Type B pancreatic cell (in vitro differentiated cells): ENCODE measurements around the gene CPN2. TPM values are rescaled to one million over a fixed set of nuclear protein-coding genes. Genes with fewer than 3 reads are reported as not detected.
A peak's percentile ranks its signal among the peaks of the same experiment; 100 is the strongest.

Experiments used
- DNase-seq: peaks from one replicate; pipeline ENCODE4 v3.0.0; 2021; ENCODE audit warnings: mixed read lengths; ENCODE audit not compliant: unreplicated experiment; ENCODE audit errors: extremely low spot score
- H3K27ac Mint-ChIP-seq: 2 replicates; pipeline ENCODE4 v1.8.0; 2021; ENCODE audit warnings: mild to moderate bottlenecking, mixed read lengths
- H3K27me3 Mint-ChIP-seq: 2 replicates; pipeline ENCODE4 v1.8.0; 2021; ENCODE audit warnings: mixed read lengths
- H3K36me3 Mint-ChIP-seq: 2 replicates; pipeline ENCODE4 v1.8.0; 2021; ENCODE audit warnings: mixed read lengths
- H3K4me1 Mint-ChIP-seq: one replicate; pipeline ENCODE4 v1.8.0; 2021; ENCODE audit warnings: mixed read lengths; ENCODE audit not compliant: unreplicated experiment
- H3K4me3 Mint-ChIP-seq: 2 replicates; pipeline ENCODE4 v1.8.0; 2021; ENCODE audit warnings: mild to moderate bottlenecking, mixed read lengths
- H3K9me3 Mint-ChIP-seq: 2 replicates; pipeline ENCODE4 v1.8.0; 2021; ENCODE audit warnings: mixed read lengths
- CTCF ChIP-seq: fragments of 200-600 bp; sonication (generic); conservative IDR thresholded peaks from 2 replicates; pipeline ENCODE4 v1.5.0; 2021; ENCODE audit warnings: antibody characterized with exemption, mild to moderate bottlenecking
- total RNA-seq: library from RNA; stranded (reverse); gene quantifications from 2 replicates; pipeline ENCODE4 v1.2.1, GENCODE V29; 2021; ENCODE audit warnings: low replicate concordance

CPN2 gene
- total RNA-seq, 1 donor from 2014 or later: not detected

- H3K27me3 Mint-ChIP-seq: peaks cover 8% of the 10 kb centered on the region
- H3K4me3 Mint-ChIP-seq: no peak overlapping the region
- no peak overlapping the region for H3K27ac Mint-ChIP-seq
- TF ChIP-seq CTCF: no peak
- no peaks in the 10 kb centered on the region for H3K9me3 Mint-ChIP-seq
- peaks cover 18% of the 10 kb centered on the region for H3K4me1 Mint-ChIP-seq
- no peaks in the 10 kb centered on the region for H3K36me3 Mint-ChIP-seq
- DNase-seq: no peak
Observed at GRCh38 chr3:194325424-194326153, 25.5 kb downstream of the CPN2 start.

GRCh38 chr3:194324823-194325327 lies 26.3 kb downstream of the CPN2 start:
- TF ChIP-seq CTCF: no peak
- no peaks in the 10 kb centered on the region for H3K9me3 Mint-ChIP-seq
- peaks cover 7% of the 10 kb centered on the region for H3K27me3 Mint-ChIP-seq
- H3K4me3 Mint-ChIP-seq: no peak overlapping the region
- DNase-seq: no peak
- H3K27ac Mint-ChIP-seq: no peak overlapping the region
- peaks cover 12% of the 10 kb centered on the region for H3K4me1 Mint-ChIP-seq
- no peaks in the 10 kb centered on the region for H3K36me3 Mint-ChIP-seq

DNA sequence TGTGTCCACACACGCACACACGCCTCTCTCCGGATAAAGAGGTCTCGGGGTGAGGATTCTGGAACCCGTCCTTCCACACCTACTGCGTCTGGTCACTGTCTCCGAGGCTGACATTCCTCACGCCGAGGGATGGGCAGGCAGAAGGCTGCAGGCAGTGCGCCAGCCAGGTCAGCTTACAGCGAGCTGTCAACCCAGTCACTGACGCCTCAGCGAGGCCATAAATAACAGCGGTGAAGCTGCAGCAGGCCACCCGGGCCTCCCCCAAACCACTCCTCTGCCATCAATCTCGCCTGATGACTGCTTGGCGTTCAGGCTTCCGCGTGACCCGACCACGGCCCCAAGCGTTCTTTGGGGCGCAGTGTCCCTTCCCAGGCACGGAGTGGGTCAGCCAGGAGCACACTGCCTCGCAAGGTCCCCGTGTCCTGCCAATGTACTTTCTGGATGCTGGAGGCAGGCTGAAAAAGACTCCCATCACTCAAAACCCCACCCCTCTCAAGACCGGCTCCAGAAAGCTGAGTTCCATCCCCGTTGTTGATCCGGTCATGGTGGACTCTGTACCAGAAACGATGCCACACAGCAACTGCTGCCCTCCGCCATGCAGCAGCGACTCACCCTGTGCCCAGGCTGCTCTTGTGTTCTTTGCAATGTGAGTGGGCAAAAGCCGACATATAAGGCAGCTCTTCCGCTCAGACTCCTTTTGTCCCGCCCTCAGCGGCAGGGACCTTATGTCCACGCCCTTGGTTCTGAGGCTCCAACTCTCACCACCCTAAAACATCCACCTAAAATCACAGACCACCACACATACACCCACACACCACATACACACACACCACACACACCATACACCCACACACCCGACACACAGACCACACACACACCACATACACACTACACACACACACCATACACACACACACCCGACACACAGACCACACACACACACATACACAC lies 27.1 kb downstream of the CPN2 start:
- Mint-ChIP-seq H3K27ac (no peak overlapping the region), H3K36me3 (peaks cover 5% of the 10 kb centered on the region), H3K27me3 (peaks cover 6% of the 10 kb centered on the region), H3K4me3 (no peak overlapping the region), H3K4me1 (peaks cover 8% of the 10 kb centered on the region), H3K9me3 (no peaks in the 10 kb centered on the region)
- no peak for DNase-seq
- no peak for TF ChIP-seq CTCF

- peaks cover 10% of the 10 kb centered on the region for H3K36me3 Mint-ChIP-seq
- no peaks in the 10 kb centered on the region for H3K27me3 Mint-ChIP-seq
- peak overlapping the region; percentile 84 for H3K4me3 Mint-ChIP-seq
- H3K27ac Mint-ChIP-seq: no peak overlapping the region
- no peak for DNase-seq
- TF ChIP-seq CTCF: no peak
- peaks cover 1% of the 10 kb centered on the region for H3K9me3 Mint-ChIP-seq
- no peaks in the 10 kb centered on the region for H3K4me1 Mint-ChIP-seq
Observed at GRCh38 chr3:194322678-194323211, 28.4 kb downstream of the CPN2 start.

DNA sequence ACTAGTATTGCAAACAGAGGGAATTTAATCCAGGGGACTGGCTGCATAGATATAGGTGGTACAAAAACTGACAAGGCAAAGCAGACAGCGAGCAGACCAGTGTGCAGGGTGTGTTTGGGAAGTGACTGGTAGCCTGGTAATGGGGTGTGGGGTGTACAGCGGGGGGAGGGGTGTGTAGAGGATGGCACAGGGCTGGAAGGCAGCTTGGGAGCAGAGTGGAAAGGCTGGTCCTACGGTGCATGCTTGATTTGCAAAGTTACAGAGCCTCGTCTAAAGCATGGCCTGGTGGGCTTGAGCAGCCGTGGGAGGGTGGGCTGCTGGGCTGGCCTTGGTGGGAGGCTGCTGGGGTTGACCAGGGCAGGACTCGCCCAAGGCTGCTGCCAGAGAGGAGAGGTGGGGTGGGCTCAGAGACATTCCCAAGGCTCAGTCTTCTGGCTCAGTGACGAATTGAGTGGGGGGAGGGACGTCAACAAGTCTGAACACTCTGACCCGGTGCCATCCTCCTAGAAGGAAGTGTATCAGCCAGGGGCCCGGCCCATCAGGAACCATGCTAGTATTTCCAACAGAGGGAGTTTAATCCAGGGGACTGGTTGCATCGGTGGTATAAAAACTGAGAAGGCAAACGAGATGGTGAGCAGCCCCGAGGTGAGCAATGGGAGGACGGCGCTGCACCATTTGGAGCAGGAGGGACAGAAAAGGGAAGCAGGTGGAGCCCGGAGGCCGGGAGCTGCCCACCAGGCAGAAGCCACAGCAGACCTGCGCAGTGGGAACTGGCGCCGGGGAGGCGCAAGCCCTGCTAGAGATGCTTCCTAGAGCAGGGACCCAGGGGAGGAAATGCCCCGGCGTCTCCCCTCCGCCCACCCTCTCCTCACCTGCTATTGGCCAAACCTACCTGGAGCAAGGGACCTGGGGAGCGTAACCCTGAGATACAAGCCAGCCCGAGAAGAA lies 29.2 kb downstream of the CPN2 start:
- H3K4me3 Mint-ChIP-seq: peak overlapping the region; percentile 84
- no peak for TF ChIP-seq CTCF
- H3K9me3 Mint-ChIP-seq: peaks cover 6% of the 10 kb centered on the region
- H3K27ac Mint-ChIP-seq: no peak overlapping the region
- H3K36me3 Mint-ChIP-seq: peaks cover 14% of the 10 kb centered on the region
- H3K27me3 Mint-ChIP-seq: no peaks in the 10 kb centered on the region
- DNase-seq: no peak
- H3K4me1 Mint-ChIP-seq: no peaks in the 10 kb centered on the region
